ENCODE results near the gene TRABD2B.

GRCh38 chr1:47793563-47793962 lies 203.6 kb downstream of the TRABD2B start:
- TF ChIP-seq, protein P1, sequence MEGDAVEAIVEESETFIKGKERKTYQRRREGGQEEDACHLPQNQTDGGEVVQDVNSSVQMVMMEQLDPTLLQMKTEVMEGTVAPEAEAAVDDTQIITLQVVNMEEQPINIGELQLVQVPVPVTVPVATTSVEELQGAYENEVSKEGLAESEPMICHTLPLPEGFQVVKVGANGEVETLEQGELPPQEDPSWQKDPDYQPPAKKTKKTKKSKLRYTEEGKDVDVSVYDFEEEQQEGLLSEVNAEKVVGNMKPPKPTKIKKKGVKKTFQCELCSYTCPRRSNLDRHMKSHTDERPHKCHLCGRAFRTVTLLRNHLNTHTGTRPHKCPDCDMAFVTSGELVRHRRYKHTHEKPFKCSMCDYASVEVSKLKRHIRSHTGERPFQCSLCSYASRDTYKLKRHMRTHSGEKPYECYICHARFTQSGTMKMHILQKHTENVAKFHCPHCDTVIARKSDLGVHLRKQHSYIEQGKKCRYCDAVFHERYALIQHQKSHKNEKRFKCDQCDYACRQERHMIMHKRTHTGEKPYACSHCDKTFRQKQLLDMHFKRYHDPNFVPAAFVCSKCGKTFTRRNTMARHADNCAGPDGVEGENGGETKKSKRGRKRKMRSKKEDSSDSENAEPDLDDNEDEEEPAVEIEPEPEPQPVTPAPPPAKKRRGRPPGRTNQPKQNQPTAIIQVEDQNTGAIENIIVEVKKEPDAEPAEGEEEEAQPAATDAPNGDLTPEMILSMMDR (IDR thresholded peaks at IDR 0.05; ENCODE audit: low read depth, low read length, poor library complexity, severe bottlenecking) = no peak
- TF ChIP-seq EZH2phosphoT487 (IDR thresholded peaks at IDR 0.05; ENCODE audit: borderline replicate concordance, low read length) = no peak
